ENCODE results near the gene FDX2.

FDX2 gene

DNA sequence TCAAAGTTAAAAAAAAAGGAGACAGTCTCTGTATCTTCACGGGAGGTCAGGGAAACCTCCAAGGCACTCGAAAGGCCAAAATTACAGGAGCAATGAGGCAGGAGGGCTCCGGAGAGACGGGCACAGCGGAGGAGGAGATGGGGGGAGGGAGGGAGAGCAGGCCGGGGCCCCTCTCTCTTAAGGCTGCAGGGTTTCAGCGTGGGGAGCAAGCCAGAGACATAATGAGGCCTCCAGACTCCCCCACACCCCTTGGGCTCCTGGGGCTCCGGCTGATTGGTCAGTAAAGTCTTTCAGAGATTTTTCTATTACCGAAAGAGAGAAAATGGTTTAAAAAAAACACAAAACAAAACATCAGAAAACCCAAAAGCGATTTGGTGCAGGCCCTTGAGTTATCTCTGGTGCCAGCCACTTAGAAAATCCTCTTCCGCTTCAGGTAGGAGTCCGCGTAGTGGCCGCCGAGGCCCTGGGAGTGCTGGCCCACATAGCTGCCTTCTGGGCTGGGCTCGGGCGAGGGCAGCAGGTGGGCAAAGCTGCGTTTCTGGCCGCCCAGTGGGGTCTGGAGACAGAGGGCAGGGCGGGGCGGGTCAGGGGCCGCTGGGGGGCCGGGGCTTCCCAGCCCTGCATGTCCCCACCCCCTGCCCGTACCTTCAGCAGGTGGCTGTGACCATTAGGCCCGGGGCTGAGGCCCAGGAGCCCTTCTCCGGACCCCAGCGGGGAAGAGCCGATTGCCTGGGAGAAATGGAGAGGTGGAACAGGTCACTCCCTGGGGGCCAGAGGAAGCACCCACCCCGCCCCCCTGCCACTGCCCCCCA, 1.4 kb upstream of the FDX2 start:
- Histone ChIP-seq H3K27me3 (replicated peaks; ENCODE audit: control insufficient read depth, insufficient read depth, low read length) (no peaks in the 10 kb centered on the region), H3K36me3 (ENCODE audit: control insufficient read depth, insufficient read depth, low read length) (peaks cover 25% of the 10 kb centered on the region), H3K4me3 (replicated peaks; ENCODE audit: low read depth, low read length) (no peak overlapping the region)
- no peak for DNase-seq (ENCODE audit: extremely low read depth, insufficient read length)
- no peak for TF ChIP-seq CTCF (IDR thresholded peaks at IDR 0.05; ENCODE audit: insufficient read depth, low read length, poor library complexity, severe bottlenecking)

- no peak for DNase-seq (ENCODE audit: extremely low read depth, insufficient read length)
- Histone ChIP-seq H3K36me3 (ENCODE audit: control insufficient read depth, insufficient read depth, low read length) (peaks cover 19% of the 10 kb centered on the region), H3K27me3 (replicated peaks; ENCODE audit: control insufficient read depth, insufficient read depth, low read length) (no peaks in the 10 kb centered on the region), H3K4me3 (replicated peaks; ENCODE audit: low read depth, low read length) (no peak overlapping the region)
- TF ChIP-seq CTCF (IDR thresholded peaks at IDR 0.05; ENCODE audit: insufficient read depth, low read length, poor library complexity, severe bottlenecking): no peak
Measured at GRCh38 chr19:10316229-10317044, 622 bp upstream of the FDX2 start.

GRCh38 chr19:10309423-10309822, 6.4 kb downstream of the FDX2 start, which contains the start of gene ZGLP1:
Gene ZGLP1 (minus strand): TSS chr19:10309815.
- Histone ChIP-seq H3K4me3 (replicated peaks; ENCODE audit: low read depth, low read length) (no peak within 1 kb of the TSS), H3K36me3 (ENCODE audit: control insufficient read depth, insufficient read depth, low read length) (no peaks in the 10 kb centered on the region; the same call in none of the 2 replicates), H3K27me3 (replicated peaks; ENCODE audit: control insufficient read depth, insufficient read depth, low read length) (no peaks in the 10 kb centered on the region)
- no peak for DNase-seq (ENCODE audit: extremely low read depth, insufficient read length)
- no peak for TF ChIP-seq CTCF (IDR thresholded peaks at IDR 0.05; ENCODE audit: insufficient read depth, low read length, poor library complexity, severe bottlenecking)

DNA sequence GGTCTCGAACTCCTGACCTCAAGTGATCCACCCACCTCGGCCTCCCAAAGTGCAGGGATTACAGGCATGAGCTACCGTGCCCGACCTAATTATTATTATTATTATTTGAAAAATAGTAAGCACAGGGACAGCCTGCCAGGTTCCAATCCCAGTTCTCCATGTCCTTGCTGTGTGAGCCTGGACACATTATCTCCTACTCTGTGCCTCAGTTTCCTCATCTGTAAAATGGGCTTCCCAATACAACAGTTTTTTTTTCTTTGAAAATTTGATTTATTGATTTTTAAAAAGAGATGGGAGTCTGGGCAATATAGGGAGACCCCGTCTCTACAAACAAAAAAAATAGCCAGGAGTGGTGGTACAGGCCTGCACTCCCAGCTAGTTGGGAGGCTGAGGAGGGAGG, 9.5 kb downstream of the FDX2 start:
- Histone ChIP-seq H3K4me3 (replicated peaks; ENCODE audit: low read depth, low read length) (no peak overlapping the region), H3K27me3 (replicated peaks; ENCODE audit: control insufficient read depth, insufficient read depth, low read length) (no peaks in the 10 kb centered on the region), H3K36me3 (ENCODE audit: control insufficient read depth, insufficient read depth, low read length) (no peaks in the 10 kb centered on the region; the same call in none of the 2 replicates)
- no peak for DNase-seq (ENCODE audit: extremely low read depth, insufficient read length)
- TF ChIP-seq CTCF (IDR thresholded peaks at IDR 0.05; ENCODE audit: insufficient read depth, low read length, poor library complexity, severe bottlenecking): no peak

DNA sequence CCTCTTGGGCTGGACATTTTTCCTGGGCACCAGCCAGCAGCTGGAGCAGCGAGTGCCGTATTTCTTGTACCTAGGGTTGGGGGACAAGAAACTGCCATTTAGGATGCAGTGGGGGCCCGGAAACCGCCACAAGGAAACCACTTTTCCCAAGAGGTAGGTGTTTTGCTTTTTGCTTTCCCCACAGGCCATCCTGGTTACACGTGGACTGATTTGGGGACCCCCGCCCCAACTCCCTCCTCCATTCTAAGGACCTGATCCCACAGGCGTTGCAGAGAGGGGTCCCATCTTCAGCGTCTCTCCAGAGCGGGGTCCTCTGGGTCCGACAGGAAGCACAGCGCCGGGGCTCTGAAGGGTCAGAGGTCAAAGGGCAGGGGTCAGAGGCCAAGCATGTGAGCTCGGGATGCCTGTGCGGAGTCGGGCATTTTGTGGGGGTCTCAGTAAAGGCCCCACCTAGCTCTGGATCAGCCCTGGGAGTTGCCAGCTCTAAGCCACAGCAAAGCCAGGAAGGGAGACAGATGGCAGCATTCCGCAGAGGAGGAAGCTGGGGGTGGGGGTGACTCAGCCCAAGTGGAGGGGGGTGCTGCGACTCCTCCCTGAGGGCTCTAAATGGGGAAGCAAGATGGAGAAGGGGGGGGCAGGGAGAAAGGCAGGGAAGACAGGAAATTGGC, 10.5 kb downstream of the FDX2 start:
- TF ChIP-seq CTCF (IDR thresholded peaks at IDR 0.05; ENCODE audit: insufficient read depth, low read length, poor library complexity, severe bottlenecking): no peak
- no peaks in the 10 kb centered on the region for H3K27me3 ChIP-seq (replicated peaks; ENCODE audit: control insufficient read depth, insufficient read depth, low read length)
- H3K4me3 ChIP-seq (replicated peaks; ENCODE audit: low read depth, low read length): no peak overlapping the region
- no peaks in the 10 kb centered on the region; the same call in none of the 2 replicates for H3K36me3 ChIP-seq (ENCODE audit: control insufficient read depth, insufficient read depth, low read length)
- DNase-seq (ENCODE audit: extremely low read depth, insufficient read length): no peak

All from GM06990 (cell line).